IPS DF 19.7 (cell line): ENCODE measurements around the gene POLR2H.

ENCODE experiments used
- DNase-seq: peaks from one replicate; pipeline ENCODE4 v3.0.0-alpha.2; 2013; ENCODE audit warnings: low read depth, low spot score

POLR2H gene

DNA sequence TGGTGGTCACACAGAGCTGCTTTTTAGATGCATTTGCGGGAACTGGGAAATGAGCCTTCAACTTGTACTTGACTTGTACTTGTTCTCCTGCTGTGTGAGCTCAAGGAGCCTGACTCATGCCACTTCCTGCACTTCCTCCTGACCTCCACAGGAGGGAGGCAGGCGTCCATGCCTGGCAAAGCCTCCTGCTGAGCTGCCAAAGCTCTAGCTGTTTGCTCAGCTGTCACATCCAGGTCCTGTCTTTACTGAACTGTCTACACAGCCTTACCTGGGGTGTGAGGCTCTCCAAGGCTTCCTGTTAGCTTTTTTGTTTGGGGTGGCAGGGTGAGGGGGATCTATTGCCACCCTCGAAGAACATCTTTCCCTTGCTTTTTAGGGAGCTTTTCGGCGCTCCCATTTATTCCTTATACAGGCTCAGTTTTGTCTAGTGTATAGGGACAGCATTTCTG lies 10.1 kb downstream of the POLR2H start:
- peak; percentile 82 for DNase-seq

DNA sequence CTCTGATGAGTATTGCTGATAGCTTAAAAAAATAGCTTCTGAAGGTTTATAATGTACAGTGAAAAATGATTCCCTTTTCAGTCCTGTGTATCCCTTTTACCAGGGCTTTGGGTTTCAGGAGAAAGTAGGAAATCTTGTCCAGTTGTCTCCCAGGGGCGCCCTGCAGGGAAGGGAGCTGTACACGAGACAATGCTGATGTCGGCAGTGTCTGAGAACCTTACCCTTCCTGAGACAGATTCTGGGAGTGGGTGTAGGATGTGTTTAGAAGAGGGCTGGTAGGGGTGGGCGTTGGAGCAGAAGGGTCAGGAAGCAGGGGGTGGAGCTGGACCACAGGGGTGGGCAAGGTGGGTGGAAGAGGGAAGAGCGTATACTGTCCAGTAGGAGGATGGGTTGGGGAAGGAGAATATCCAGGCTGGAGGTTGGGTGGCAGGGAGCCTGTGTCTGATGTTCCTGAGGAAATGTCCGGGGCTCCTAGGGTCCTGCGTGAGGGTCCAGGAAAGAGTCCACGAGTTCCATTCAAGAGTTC lies 10.8 kb downstream of the POLR2H start:
- no peak for DNase-seq

DNA sequence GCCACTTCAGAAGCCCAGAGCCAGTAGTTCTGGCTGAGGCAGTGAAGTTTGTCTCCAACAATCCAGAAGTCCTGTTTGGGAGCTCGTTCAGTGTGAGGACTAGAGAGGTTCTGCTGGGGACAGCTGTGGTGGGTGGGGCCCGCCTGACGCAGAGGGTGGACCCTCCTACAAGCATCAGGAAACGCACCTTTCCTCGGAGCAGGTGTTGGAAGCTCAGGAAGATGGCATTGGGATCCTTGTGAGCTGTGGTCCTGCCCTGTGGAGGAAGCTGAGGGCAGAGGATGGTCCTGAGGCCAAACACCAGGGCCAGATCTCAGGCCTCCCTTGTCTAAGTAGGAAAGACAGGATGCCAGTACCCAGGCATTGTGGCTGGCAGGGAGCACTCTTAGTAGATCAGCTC lies 11.4 kb downstream of the POLR2H start:
- no peak for DNase-seq

DNA sequence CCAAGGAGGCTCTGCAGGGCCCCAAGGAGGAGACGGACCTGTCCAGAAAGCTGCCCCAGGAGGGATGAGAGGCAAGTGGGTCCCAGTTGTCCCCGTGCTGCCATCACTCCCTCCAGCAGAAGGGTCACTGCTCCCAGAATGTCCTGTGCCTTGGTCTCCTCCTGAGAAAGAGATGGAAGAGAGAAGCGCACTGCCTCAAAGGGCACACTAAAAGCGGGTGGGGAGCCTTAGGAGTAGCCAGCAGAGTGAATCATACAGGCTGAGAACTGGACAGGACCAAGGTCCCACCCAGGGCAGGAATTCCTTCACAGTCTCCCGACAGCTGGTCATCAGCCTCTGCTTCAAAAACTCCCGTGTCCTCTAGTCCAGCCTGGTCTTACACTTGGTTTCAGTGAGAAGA lies 11.9 kb downstream of the POLR2H start:
- DNase-seq, result no peak

DNA sequence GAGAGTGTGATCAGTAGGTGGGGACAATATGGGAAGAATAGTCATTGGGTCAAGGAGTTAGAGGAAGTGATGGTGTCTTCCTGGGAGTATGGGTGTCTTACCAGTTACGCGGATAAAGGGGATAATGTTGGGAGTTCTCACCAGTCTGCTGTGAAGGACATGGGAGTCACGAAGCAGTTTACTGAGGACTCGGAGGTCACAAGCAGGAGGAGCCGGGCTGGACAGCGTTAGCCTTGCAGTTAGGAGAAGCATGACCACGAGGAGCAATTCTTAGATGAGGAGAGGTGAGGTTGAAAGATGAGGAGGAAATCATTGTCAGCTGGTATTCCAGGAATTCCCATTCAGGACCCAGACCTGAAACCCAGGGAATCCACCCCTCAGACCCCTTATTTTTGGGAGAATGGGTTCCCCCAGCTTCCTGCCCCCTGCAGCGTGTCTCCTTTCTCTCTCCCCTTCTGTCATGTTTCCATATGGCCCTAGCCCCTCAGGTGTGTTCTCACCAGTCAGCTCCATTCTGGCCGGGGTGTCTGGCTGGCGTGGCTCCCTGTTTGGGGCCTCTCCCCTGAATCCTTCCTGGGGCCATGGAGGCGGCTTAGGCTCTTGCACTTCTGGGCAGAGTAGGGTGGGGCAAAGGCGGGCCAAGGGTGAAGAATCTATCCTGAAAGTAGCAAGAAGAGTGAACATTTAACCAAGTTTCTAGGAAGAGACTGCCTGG lies 14.4 kb downstream of the POLR2H start:
- DNase-seq, result no peak

DNA sequence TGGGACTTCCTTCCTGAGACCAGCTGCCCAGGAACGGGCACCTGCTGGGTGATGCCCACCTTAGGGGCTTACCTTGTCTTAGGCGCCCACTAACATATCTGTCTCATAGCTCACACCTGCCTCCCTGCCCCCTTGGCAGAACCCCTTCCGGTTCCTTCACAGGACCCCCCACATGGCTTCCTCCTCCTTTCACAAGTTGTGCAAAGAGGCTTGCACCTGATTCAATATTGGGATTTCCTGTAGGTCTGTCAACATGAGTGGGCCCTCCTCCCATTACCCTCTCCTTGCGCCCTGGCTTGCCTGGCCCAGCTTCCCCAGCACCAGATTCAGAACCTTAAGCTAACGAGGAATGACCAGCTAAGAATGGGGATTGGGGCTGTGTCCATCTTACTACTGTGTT lies 15.9 kb downstream of the POLR2H start:
- DNase-seq, result no peak

DNA sequence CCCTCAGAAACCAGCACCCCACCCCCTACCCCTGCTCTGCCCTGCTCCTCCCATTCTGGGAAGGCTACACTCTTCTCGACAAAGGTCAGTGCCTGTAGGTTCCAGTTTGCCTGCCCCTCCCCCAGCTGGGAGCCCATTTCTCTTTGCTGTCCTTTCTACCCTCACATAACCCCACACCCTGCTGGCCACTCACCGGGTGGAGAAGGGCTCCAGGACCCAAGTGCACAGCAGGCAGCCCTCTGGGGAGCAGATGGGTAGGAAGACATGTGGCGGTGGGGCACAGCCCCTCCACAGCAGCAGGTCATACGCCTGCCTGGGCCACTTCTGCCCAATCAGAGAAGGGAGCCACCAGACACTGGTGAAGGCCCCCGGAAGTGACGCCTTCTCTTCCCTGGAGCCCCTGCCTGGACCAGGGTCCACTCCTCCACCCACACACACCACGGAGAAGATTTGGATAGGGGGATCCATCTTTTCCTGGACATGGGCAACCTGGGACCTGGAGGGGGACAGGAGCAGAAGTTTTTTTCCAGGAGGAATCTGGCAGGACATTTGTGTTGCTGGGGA lies 16.5 kb downstream of the POLR2H start, which contains the start of gene THPO:
THPO (minus strand) TSS at position 326 of the 564 bp plus-strand sequence. CDS start 1,948 bp downstream, outside the sequence.
- DNase-seq, result no peak

DNA sequence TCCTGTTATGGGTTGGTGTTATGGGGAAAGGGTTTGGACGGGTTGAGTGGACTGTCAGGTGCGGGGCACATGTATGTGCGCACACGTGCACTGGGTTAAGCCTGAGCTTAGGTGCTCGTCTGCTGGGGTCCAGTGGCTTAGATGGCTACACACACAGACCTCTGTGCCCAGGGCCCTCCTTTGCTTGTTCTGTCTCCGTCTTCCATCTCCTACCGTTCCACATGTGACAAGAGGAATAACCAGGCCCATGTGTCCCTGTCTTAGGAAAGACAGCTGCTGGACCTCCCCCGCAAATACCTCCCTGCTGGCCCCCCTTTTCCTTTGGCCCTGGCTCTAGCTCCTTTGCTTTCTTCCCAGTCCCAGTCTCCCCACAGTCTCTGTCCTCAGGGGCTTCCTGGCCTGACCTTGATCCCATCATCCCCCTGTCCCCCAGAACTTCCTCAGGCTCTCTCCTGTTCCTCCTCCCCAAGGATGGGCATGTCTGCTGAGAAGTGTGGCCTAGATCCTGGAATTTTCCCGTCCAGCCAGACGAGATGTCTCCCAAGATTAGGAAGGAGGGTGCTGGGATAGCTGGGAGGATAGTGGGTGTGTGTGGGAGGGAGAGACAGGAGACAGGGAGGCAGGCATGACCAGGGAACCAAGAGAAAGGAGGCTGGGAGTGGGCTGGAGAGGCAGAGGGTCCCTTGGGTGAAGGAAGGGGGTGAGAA lies 17.3 kb downstream of the POLR2H start:
- no peak for DNase-seq

DNA sequence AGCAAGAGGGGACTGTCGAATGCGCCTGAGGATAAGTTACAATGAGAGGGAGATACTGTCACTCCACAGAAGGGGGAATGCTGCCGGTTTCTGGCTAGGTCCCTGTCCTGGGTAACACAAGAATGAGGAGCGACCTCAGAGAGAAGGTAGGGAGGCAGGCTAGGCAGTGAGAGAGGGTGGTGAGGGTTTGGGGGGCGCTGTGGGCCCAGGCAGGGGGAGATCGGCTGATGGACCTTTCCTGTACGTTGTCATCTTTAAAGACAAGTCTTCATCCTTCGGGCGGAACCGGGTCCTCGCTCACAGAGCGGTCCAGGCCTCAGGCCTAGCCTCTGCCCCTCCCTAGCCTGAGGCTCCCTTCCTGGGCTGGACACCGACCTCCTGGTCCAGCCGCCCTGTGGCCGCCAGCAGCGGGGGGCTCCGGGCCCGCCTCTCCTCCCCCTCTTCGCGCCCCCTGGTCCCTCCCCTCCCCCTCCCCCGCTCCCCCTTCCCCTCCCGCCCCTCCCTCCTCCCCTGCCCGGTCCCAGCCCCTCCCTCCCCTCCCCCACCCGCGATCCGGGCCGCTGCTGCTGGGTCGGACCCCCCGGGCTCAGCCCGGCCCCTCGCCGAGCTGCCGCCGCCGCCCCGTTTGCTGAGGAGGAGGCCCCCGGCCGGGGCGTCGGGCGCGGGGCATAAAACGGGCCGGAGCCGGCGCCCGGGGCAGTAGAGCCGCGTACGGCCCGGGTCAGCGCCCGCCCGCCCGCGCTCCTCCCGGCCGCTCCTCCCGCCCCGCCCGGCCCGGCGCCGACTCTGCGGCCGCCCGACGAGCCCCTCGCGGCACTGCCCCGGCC lies 18.1 kb downstream of the POLR2H start, which contains the start of gene CHRD:
CHRD (plus strand) TSS at position 697 of the 827 bp plus-strand sequence. CDS start 265 bp downstream, outside the sequence.
- no peak for DNase-seq

DNA sequence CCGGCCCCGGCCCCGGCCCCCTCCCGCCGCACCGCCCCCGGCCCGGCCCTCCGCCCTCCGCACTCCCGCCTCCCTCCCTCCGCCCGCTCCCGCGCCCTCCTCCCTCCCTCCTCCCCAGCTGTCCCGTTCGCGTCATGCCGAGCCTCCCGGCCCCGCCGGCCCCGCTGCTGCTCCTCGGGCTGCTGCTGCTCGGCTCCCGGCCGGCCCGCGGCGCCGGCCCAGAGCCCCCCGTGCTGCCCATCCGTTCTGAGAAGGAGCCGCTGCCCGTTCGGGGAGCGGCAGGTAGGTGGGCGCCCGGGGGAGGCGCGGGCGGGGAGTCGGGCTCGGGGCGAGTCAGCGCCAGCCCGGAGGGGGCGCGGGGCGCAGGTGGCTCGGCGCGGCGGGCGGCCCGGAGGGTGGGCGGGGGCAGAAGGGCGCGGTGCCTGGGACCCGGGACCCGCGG lies 18.7 kb downstream of the POLR2H start:
- no peak for DNase-seq

DNA sequence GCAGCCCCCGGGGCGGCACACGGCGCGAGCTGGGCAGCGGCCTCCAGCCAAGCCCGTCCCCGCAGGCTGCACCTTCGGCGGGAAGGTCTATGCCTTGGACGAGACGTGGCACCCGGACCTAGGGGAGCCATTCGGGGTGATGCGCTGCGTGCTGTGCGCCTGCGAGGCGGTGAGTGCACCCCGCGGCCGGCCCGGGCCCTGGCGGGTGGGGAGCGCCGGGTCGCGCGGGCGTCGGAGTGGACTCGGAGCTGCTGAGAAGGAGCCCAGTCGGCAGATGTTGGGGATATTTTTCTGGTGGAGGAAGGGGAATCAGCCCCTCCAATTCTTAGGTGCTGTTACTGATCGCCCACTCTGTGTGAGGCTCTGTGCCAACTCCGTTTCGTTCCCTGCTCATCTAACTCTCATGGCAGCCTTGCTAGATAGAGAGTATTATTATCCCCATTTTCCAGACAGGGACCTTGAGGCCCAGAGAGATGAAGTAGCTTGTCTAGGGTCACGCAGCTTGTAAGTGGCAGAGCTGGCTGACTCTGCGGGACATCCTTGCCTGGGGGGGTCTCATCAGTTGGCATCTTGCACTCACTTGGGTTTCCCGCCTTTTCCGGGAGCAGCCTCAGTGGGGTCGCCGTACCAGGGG lies 19.2 kb downstream of the POLR2H start:
- DNase-seq, result no peak

DNA sequence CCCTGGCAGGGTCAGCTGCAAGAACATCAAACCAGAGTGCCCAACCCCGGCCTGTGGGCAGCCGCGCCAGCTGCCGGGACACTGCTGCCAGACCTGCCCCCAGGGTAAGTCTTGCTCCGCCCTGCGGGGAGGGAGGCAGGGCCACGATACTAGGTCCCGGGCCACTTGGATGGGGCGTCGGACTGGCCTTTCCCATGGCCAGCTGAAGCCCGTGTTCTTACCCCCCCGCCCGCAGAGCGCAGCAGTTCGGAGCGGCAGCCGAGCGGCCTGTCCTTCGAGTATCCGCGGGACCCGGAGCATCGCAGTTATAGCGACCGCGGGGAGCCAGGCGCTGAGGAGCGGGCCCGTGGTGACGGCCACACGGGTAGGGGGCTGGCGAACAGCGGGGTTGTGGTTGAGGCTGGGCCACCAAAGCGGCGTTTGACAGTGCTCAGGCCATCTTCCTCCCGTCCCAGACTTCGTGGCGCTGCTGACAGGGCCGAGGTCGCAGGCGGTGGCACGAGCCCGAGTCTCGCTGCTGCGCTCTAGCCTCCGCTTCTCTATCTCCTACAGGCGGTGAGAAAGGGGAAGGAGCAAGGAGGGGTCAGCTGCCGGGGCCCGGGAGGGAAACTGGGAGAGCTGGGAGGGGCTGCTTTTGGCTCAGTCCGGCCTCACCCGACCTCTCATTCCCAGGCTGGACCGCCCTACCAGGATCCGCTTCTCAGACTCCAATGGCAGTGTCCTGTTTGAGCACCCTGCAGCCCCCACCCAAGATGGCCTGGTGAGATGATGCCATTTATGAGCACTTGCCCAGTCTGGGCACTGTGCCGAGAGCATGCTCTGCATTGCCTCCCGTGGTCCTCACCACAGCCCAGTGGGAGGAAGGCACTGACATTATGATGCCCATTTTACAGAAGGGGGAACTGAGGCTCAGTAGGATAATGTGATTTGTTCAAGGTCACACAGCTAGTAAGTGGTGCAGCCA lies 20.0 kb downstream of the POLR2H start:
- DNase-seq, result no peak

DNA sequence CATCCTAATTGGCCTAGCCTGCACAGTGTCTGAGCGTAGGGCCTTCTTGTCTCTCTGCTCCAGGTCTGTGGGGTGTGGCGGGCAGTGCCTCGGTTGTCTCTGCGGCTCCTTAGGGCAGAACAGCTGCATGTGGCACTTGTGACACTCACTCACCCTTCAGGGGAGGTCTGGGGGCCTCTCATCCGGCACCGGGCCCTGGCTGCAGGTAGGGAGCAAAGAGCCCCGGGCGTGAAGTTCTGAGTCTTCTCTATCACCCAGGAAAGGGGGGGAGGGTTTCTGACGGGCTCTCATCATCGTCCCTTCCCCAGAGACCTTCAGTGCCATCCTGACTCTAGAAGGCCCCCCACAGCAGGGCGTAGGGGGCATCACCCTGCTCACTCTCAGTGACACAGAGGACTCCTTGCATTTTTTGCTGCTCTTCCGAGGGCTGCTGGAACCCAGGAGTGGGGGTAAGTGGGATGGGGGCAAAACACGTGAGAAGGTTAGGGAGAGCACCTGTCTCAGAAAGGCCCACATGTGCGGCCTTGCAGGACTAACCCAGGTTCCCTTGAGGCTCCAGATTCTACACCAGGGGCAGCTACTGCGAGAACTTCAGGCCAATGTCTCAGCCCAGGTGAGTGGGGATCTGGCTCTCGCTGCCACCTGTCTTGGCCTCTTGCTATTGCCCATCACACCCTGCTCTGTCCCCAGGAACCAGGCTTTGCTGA lies 21.0 kb downstream of the POLR2H start:
- DNase-seq, result no peak

DNA sequence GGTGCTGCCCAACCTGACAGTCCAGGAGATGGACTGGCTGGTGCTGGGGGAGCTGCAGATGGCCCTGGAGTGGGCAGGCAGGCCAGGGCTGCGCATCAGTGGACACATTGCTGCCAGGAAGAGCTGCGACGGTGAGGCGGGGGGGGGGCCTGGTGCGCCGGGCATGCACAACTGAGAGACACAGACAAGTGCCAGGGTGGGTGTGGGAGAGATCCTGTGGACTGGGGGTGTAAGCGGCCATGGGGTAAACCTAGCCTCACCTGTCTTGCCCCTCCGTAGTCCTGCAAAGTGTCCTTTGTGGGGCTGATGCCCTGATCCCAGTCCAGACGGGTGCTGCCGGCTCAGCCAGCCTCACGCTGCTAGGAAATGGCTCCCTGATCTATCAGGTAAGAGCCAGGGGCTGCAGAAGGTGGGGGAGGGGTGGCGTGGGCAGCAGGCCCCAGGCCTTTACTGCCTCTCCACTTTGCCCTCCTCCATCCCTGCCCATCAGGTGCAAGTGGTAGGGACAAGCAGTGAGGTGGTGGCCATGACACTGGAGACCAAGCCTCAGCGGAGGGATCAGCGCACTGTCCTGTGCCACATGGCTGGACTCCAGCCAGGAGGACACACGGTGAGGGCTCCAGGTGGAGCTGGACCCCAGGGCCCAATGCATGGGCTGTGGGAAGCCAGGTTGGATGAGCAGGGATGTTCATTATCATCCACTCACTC lies 21.7 kb downstream of the POLR2H start:
- DNase-seq, result no peak

DNA sequence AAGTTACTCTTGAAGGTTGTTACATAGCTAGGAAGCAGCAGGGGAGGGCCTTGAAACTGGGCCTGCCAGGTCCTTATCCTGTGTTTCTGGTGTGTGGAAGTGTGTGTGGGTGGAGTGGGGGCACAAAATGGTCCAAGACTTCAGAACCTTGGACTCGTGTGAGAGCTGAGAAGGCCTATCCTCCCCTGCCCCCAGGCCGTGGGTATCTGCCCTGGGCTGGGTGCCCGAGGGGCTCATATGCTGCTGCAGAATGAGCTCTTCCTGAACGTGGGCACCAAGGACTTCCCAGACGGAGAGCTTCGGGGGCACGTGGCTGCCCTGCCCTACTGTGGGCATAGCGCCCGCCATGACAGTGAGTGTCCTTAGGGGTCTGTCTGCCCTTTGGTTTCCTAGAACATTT lies 22.8 kb downstream of the POLR2H start:
- no peak for DNase-seq

DNA sequence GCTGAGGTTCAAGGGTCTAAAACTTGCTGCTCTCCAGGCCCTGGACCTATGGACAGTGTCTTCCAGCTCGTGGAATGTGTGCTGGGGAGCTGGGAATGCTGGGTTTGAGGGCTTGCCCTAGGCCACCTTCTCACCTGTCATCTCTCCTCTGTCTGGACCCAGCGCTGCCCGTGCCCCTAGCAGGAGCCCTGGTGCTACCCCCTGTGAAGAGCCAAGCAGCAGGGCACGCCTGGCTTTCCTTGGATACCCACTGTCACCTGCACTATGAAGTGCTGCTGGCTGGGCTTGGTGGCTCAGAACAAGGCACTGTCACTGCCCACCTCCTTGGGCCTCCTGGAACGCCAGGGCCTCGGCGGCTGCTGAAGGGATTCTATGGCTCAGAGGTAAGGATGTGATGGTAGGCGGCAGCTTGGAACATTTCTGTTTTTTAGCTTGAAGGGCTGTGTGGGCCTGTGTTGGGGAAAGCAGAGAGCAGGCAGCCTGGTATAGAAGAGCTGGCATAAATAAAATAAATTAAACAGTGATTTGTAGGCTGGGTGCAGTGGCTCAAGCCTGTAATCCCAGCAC lies 23.4 kb downstream of the POLR2H start:
- no peak for DNase-seq

DNA sequence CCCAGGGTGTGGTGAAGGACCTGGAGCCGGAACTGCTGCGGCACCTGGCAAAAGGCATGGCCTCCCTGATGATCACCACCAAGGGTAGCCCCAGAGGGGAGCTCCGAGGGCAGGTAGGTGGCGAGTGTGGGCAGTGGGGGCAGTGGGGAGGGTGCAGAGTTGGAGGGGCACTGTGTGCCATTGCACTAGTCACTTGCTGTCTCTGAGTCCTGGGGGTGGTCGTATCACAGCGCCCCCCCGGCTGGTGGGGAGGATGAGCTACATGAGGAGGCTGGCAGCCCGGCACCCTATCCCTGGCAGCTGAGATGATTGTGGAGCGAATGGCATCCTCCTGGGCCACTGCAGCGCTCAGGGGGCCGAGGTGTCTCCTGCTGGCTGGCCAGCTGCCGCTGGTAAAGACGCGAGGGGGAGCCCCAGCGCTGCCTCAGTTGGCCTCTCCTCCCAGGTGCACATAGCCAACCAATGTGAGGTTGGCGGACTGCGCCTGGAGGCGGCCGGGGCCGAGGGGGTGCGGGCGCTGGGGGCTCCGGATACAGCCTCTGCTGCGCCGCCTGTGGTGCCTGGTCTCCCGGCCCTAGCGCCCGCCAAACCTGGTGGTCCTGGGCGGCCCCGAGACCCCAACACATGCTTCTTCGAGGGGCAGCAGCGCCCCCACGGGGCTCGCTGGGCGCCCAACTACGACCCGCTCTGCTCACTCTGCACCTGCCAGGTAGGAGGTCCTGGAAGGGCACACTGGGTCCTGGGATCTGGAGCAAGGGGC lies 24.7 kb downstream of the POLR2H start:
- DNase-seq, result no peak
